ENCODE data around the gene ANOS1. TPM values are rescaled to one million over a fixed set of nuclear protein-coding genes. Genes with fewer than 3 reads are reported as not detected.

The ANOS1 gene
- total and polyA plus RNA-seq, 2 of the 13 experiments (the other 11 are each of a cell fraction or from before 2014, with no cell fraction given): not detected

GRCh38 chrX:8649969-8650368 is 82.0 kb downstream of the ANOS1 start (continued):
- TF ChIP-seq PATZ1 (CRISPR knock-in tag; IDR thresholded peaks at IDR 0.05): no peak

GRCh38 chrX:8647176-8647575 is 84.8 kb downstream of the ANOS1 start:
- ChIA-PET POLR2A (no interaction called here), CTCF (ENCODE audit: low intra/inter-chr PET ratio, low total read pairs) (no interaction called here)
- H3K4me3 ChIP-seq (replicated peaks in 1 of 3; ENCODE audit: insufficient read depth in 1 of 3, low read depth in 2 of 3, low read length in 3 of 3): no peak overlapping the region
- intact Hi-C loops (cut with micrococcal nuclease; ENCODE audit: unreplicated experiment): no loop called here
- H3K9ac ChIP-seq (ENCODE audit: insufficient read depth, low read depth, low read length): no peak overlapping the region
- BruUV-seq (replicated peaks): no TSS peak
- no peaks in the 10 kb centered on the region for H4K20me1 ChIP-seq (ENCODE audit: insufficient read depth, low read length)
- FAIRE-seq: no peak
- no peak overlapping the region for H2AFZ ChIP-seq (ENCODE audit: low read length)
- no peaks in the 10 kb centered on the region for H3K4me1 ChIP-seq (ENCODE audit: insufficient read depth, low read length)
- no peak overlapping the region for H3K27ac ChIP-seq (ENCODE audit: extremely low read length, insufficient read depth, low read length)
- in situ Hi-C loops (cut with HindIII; ENCODE audit: extremely low pct_ligation_motif_present, low pct_unique_long_range_greater_than_20kb): no loop called here
- H3K36me3 ChIP-seq (replicated peaks in 1 of 2; ENCODE audit: control insufficient read depth in 1 of 2, insufficient read depth in 2 of 2, low read length in 2 of 2): no peaks in the 10 kb centered on the region
- H3K79me2 ChIP-seq (ENCODE audit: insufficient read depth, low read length): no peaks in the 10 kb centered on the region
- 63% methylated on average over 4 of the region's 7 CpGs for WGBS (ENCODE audit: low lambda C conversion rate)
- no peak for DNase-seq (ENCODE audit: low spot score)
- H3K27me3 ChIP-seq (ENCODE audit: control insufficient read depth in 1 of 2, insufficient read depth in 2 of 2, low read length in 2 of 2): no peaks in the 10 kb centered on the region; a peak in 1 of 5 replicates
- no peak for ATAC-seq
- H3K4me2 ChIP-seq (ENCODE audit: low read depth, low read length): no peak overlapping the region
- H3K9me3 ChIP-seq (ENCODE audit: low read length): no peaks in the 10 kb centered on the region
- no peak for TF ChIP-seq ZBTB7B (CRISPR knock-in tag; IDR thresholded peaks at IDR 0.05)
- TF ChIP-seq BRD4 (CRISPR knock-in tag; IDR thresholded peaks at IDR 0.05): no peak
- TF ChIP-seq ZNF678 (CRISPR knock-in tag; IDR thresholded peaks at IDR 0.05): no peak
- no peak for TF ChIP-seq SSRP1 (CRISPR knock-in tag; IDR thresholded peaks at IDR 0.05)
- TF ChIP-seq SRY (CRISPR knock-in tag; IDR thresholded peaks at IDR 0.05): no peak
- TF ChIP-seq ZNF513 (CRISPR knock-in tag; conservative IDR thresholded peaks at IDR 0.05): no peak
- TF ChIP-seq ATF1 (CRISPR knock-in tag; IDR thresholded peaks at IDR 0.05): no peak
- no peak for TF ChIP-seq PHF8 (CRISPR knock-in tag; IDR thresholded peaks at IDR 0.05)
- no peak for TF ChIP-seq CEBPZ (IDR thresholded peaks at IDR 0.05; ENCODE audit: low read length)
- no peak for TF ChIP-seq TBX2 (CRISPR knock-in tag; IDR thresholded peaks at IDR 0.05; ENCODE audit: borderline replicate concordance)
- TF ChIP-seq HOXA5 (CRISPR knock-in tag; IDR thresholded peaks at IDR 0.05): no peak
- TF ChIP-seq ZNF501 (CRISPR knock-in tag; IDR thresholded peaks at IDR 0.05): no peak
- no peak for TF ChIP-seq ARID4A (CRISPR knock-in tag; IDR thresholded peaks at IDR 0.05; ENCODE audit: borderline replicate concordance)

Data from HepG2 (cell line).